ENCODE data around the gene AFAP1L2. TPM values are rescaled to one million over a fixed set of nuclear protein-coding genes. Genes with fewer than 3 reads are reported as not detected.

The AFAP1L2 gene
- total RNA-seq, 1 donor, result 0.18 TPM

GRCh38 chr10:114391599-114391998 lies 12.7 kb downstream of the AFAP1L2 start:
- H3K4me3 ChIP-seq (ENCODE audit: low read depth, low read length), result no peak overlapping the region
- DNase-seq (ENCODE audit: low read depth), result no peak
- no peak for TF ChIP-seq CTCF (IDR thresholded peaks at IDR 0.05; ENCODE audit: insufficient read depth, low read length)

- no peak overlapping the region for H3K4me3 ChIP-seq (ENCODE audit: low read depth, low read length)
- TF ChIP-seq CTCF (IDR thresholded peaks at IDR 0.05; ENCODE audit: insufficient read depth, low read length), result no peak
- no peak for DNase-seq (ENCODE audit: low read depth)
Observed at GRCh38 chr10:114389426-114389825, 14.9 kb downstream of the AFAP1L2 start.

GRCh38 chr10:114388275-114388674 lies 16.0 kb downstream of the AFAP1L2 start:
- no peak overlapping the region for H3K4me3 ChIP-seq (ENCODE audit: low read depth, low read length)
- TF ChIP-seq CTCF (IDR thresholded peaks at IDR 0.05; ENCODE audit: insufficient read depth, low read length), result no peak
- no peak for DNase-seq (ENCODE audit: low read depth)

GRCh38 chr10:114387784-114388183 lies 16.5 kb downstream of the AFAP1L2 start:
- DNase-seq (ENCODE audit: low read depth), result no peak
- TF ChIP-seq CTCF (IDR thresholded peaks at IDR 0.05; ENCODE audit: insufficient read depth, low read length), result no peak
- H3K4me3 ChIP-seq (ENCODE audit: low read depth, low read length), result no peak overlapping the region

- no peak overlapping the region for H3K4me3 ChIP-seq (ENCODE audit: low read depth, low read length)
- TF ChIP-seq CTCF (IDR thresholded peaks at IDR 0.05; ENCODE audit: insufficient read depth, low read length), result no peak
- no peak for DNase-seq (ENCODE audit: low read depth)
Observed at GRCh38 chr10:114386452-114386851, 17.9 kb downstream of the AFAP1L2 start.

GRCh38 chr10:114385557-114385956 lies 18.7 kb downstream of the AFAP1L2 start:
- TF ChIP-seq CTCF (IDR thresholded peaks at IDR 0.05; ENCODE audit: insufficient read depth, low read length), result no peak
- H3K4me3 ChIP-seq (ENCODE audit: low read depth, low read length), result no peak overlapping the region
- DNase-seq (ENCODE audit: low read depth), result no peak

GRCh38 chr10:114384601-114385000 lies 19.7 kb downstream of the AFAP1L2 start:
- no peak overlapping the region for H3K4me3 ChIP-seq (ENCODE audit: low read depth, low read length)
- no peak for TF ChIP-seq CTCF (IDR thresholded peaks at IDR 0.05; ENCODE audit: insufficient read depth, low read length)
- no peak for DNase-seq (ENCODE audit: low read depth)
